Measurements from ENCODE around the gene PITPNB. TPM values are rescaled to one million over a fixed set of nuclear protein-coding genes. Genes with fewer than 3 reads are reported as not detected.

PITPNB gene
- total RNA-seq, 1 donor from 2014 or later = 93.0 TPM

- DNase-seq (ENCODE audit: low spot score in 2 of 2, unreplicated experiment in 2 of 2) = peak; percentile 45 to 74
- Mint-ChIP-seq H3K27ac (peak overlapping the region; percentile 100), H3K4me1 (peaks cover 79% of the 10 kb centered on the region), H3K9me3 (no peaks in the 10 kb centered on the region), H3K36me3 (peaks cover 14% of the 10 kb centered on the region), H3K4me3 (peak overlapping the region; percentile 98), H3K27me3 (ENCODE audit: low read depth) (no peaks in the 10 kb centered on the region)
- TF ChIP-seq CTCF (IDR thresholded peaks at IDR 0.05; ENCODE audit: unreplicated experiment) = no peak
Measured at GRCh38 chr22:27918341-27919221, 475 bp downstream of the PITPNB start.

DNA sequence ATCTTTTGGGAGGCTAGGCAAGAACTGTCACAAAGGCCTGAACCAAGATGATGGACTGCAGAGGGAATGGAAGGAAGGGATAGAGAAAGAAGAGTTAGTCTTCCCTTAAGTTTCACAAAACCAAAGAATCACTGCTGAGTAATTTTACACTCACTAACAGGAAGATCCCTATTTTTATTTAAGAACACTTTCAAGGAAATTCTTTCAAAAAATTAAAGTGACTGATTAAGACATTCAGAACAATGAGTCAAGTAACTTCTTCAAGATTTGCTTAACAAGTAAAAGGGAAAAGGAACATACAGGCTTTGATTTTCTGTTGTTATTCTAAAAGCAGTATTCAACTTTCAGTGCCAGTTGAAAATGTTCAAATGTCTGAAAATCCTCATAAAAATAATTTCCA, 3.1 kb downstream of the PITPNB start:
- no peak for DNase-seq (ENCODE audit: low spot score in 2 of 2, unreplicated experiment in 2 of 2)
- Mint-ChIP-seq H3K9me3 (no peaks in the 10 kb centered on the region), H3K4me1 (peaks cover 82% of the 10 kb centered on the region), H3K36me3 (no peaks in the 10 kb centered on the region), H3K27me3 (ENCODE audit: low read depth) (no peaks in the 10 kb centered on the region), H3K27ac (peak overlapping the region; percentile 9), H3K4me3 (peak overlapping the region; percentile 1)
- TF ChIP-seq CTCF (IDR thresholded peaks at IDR 0.05; ENCODE audit: unreplicated experiment) = no peak

DNA sequence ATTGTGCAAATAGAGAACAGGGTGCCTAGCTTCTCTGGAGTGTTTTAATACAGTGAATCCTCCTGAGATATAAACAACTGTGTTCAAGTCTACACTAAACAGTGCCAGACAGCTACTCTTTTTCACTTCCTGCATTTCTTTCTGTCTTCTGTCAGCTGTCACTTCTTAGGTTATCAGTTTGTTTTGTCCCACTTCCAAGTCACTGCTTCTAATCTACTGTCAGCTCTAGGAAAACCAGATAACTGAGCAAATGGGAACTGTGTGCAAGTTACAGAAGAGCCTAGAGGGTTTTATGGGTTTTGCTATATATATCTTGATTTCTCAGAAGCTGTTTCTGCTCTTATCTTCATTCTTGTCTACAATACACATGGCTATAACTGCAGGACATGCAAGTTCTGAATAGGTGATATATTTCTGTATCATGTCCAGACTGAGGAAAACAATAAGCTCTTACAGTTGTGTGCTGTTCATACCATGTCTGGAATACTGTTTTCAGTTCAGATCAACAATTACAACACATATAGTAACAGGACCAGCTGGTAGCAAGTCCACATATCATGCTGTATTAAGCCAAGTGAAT, 5.8 kb downstream of the PITPNB start:
- peak overlapping the region; percentile 88 for H3K27ac Mint-ChIP-seq
- no peak for DNase-seq (ENCODE audit: low spot score in 2 of 2, unreplicated experiment in 2 of 2)
- TF ChIP-seq CTCF (IDR thresholded peaks at IDR 0.05; ENCODE audit: unreplicated experiment) = no peak
- H3K9me3 Mint-ChIP-seq = no peaks in the 10 kb centered on the region
- H3K36me3 Mint-ChIP-seq = peaks cover 12% of the 10 kb centered on the region
- H3K4me1 Mint-ChIP-seq = peaks cover 68% of the 10 kb centered on the region
- no peaks in the 10 kb centered on the region for H3K27me3 Mint-ChIP-seq (ENCODE audit: low read depth)
- H3K4me3 Mint-ChIP-seq = no peak overlapping the region

DNA sequence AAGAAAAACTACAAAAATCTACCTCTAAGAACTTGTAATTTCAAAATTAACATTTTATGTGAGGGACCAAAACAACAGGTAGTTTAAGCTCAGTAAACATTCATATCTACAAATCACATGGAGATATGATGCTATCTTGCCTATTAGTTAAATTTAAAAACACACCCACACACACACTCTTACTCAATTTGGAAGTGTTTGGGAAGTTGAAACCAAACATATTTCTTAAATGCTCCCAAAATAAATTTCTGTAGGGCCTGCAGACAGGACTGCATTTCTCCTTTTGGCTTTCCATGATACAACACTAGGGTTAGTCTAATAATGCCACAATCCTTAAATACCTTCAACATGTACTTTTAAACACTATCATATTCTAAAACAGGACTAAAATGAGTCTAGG, 7.0 kb downstream of the PITPNB start:
- no peak for TF ChIP-seq CTCF (IDR thresholded peaks at IDR 0.05; ENCODE audit: unreplicated experiment)

GRCh38 chr22:27911330-27911729, 7.7 kb downstream of the PITPNB start:
- no peaks in the 10 kb centered on the region for H3K27me3 Mint-ChIP-seq (ENCODE audit: low read depth)
- no peak overlapping the region for H3K4me3 Mint-ChIP-seq
- peaks cover 15% of the 10 kb centered on the region for H3K36me3 Mint-ChIP-seq
- no peak for TF ChIP-seq CTCF (IDR thresholded peaks at IDR 0.05; ENCODE audit: unreplicated experiment)
- peaks cover 52% of the 10 kb centered on the region for H3K4me1 Mint-ChIP-seq
- H3K27ac Mint-ChIP-seq = peak overlapping the region; percentile 64
- DNase-seq (ENCODE audit: low spot score in 2 of 2, unreplicated experiment in 2 of 2) = no peak
- no peaks in the 10 kb centered on the region for H3K9me3 Mint-ChIP-seq

More for the DNA sequence above, 7.0 kb downstream of the PITPNB start:
- Mint-ChIP-seq H3K27me3 (ENCODE audit: low read depth) (no peaks in the 10 kb centered on the region), H3K36me3 (peaks cover 12% of the 10 kb centered on the region), H3K9me3 (no peaks in the 10 kb centered on the region), H3K4me1 (peaks cover 56% of the 10 kb centered on the region), H3K4me3 (no peak overlapping the region), H3K27ac (peak overlapping the region; percentile 64)
- no peak for DNase-seq (ENCODE audit: low spot score in 2 of 2, unreplicated experiment in 2 of 2)
